Kidney (tissue), 14 donors: Measurements from ENCODE around the gene GRM1. TPM values are rescaled to one million over a fixed set of nuclear protein-coding genes. Genes with fewer than 3 reads are reported as not detected.

Experiments
- DNase-seq, 5 donors: peaks; one replicate each; pipeline ENCODE4 v3.0.0-alpha.2; 2013 to 2020
- FAIRE-seq: peaks from 2 replicates; lab custom pipeline; 2012; peaks lifted over from hg19 to GRCh38; lab: Jason Lieb, UNC
- H3K27ac ChIP-seq, 2 donors: one replicate each; pipeline ENCODE4 v1.7.0; 2013; ENCODE audit warnings: low read depth in 2 of 2, low read length in 2 of 2, inconsistent platforms in 1 of 2
- H3K27me3 ChIP-seq: one replicate; pipeline ENCODE4 v1.7.1; 2013; ENCODE audit warnings: low read length, inconsistent platforms; ENCODE audit not compliant: control insufficient read depth, insufficient read depth
- H3K36me3 ChIP-seq, 3 donors: one replicate each; pipeline versions ENCODE4 v1.7.0 to v1.7.1; 2013; ENCODE audit warnings: low read length in 3 of 3, control low read depth in 1 of 3, inconsistent platforms in 1 of 3; ENCODE audit not compliant: insufficient read depth in 3 of 3, control insufficient read depth in 2 of 3
- H3K4me1 ChIP-seq, 3 donors: one replicate each; pipeline versions ENCODE4 v1.7.0 to v1.7.1; 2013; ENCODE audit warnings: low read length in 3 of 3, inconsistent platforms in 1 of 3, low read depth in 1 of 3; ENCODE audit not compliant: control insufficient read depth in 2 of 3, insufficient read depth in 2 of 3
- H3K4me3 ChIP-seq, 3 donors: one replicate each; pipeline versions ENCODE4 v1.7.0 to v1.8.1; 2013; ENCODE audit warnings: low read length in 3 of 3, control low read depth in 1 of 3, inconsistent platforms in 1 of 3
- H3K9ac ChIP-seq, 3 donors: one replicate each; pipeline versions ENCODE4 v1.7.0 to v1.7.1; 2013; ENCODE audit warnings: low read length in 3 of 3, control low read depth in 1 of 3, inconsistent platforms in 1 of 3
- H3K9me3 ChIP-seq, 3 donors: one replicate each; pipeline versions ENCODE4 v1.7.0 to v1.7.1; 2013; ENCODE audit warnings: low read length in 3 of 3, control low read depth in 1 of 3, inconsistent platforms in 1 of 3; ENCODE audit not compliant: control insufficient read depth in 2 of 3, insufficient read depth in 1 of 3
- intact Hi-C: fragments of 100-400 bp; cut with DNase I; formaldehyde crosslinking; loops from one replicate; pipeline ENCODE4 v1.11.1; 2022
- polyA plus RNA-seq: library from polyadenylated mRNA; stranded (reverse); fragments of 350-450 nt; fragmentation: Illumina TruSeq; extraction: RNeasy Lipid Tissue Mini Kit (QIAGEN cat#74804); gene quantifications from one replicate; pipeline ENCODE4 v1.2.3, GENCODE V29; 2014; ENCODE audit warnings: low read depth, low replicate concordance; ENCODE audit not compliant: insufficient read depth
- total RNA-seq: library from RNA; stranded (reverse); fragmentation: NEBNext Ultra II Directional; extraction: Animal tissue kit (Norgen Biotek cat#: 25700); gene quantifications from one replicate; pipeline ENCODE4 v1.2.1, GENCODE V29; 2021
- TF ChIP-seq, protein P1 (sequence below): IDR thresholded peaks from 3 replicates; pipeline ENCODE4 v1.5.1; 2012; ENCODE audit warnings: mild to moderate bottlenecking, moderate library complexity, borderline replicate concordance; ENCODE audit not compliant: insufficient read depth; ENCODE audit errors: extremely low read depth
- donor health status: control.
- donor health status: control.
- donor health status: control.
- donor health status: control.
- donor health status: control.
- donor health status: DM: yes; HTN: yes; CAD: no.
- donor health status: Normal renal cell carcinoma (clear cell type).

GRM1 gene
- total and polyA plus RNA-seq, 2 donors from 2014 or later, result 0.19 to 0.82 TPM

GRCh38 chr6:146289816-146290588 is 261.1 kb downstream of the GRM1 start:
- intact Hi-C loops, result no loop called here
- FAIRE-seq, result no peak
- H3K9ac ChIP-seq, result no peak overlapping the region

DNA sequence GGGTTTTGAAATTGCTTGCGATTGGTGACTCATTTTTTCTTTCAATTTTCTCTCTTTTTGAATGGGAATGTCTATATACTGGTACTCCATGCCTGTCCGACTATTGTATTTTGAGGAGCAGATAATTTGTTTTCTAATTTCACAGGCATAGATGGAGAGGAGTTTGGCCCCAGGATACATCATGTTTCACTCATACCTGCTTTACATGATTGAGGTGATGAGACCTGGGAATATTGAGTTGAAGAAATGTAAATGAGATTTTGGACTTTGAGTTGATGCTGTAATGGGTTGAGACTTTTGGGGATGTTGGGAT is 261.7 kb downstream of the GRM1 start:
- no peaks in the 10 kb centered on the region for H3K9me3 ChIP-seq
- intact Hi-C loops, result no loop called here
- FAIRE-seq, result no peak

More at GRCh38 chr6:146289816-146290588, 261.1 kb downstream of the GRM1 start:
- no peaks in the 10 kb centered on the region for H3K4me1 ChIP-seq
- H3K9me3 ChIP-seq, result no peaks in the 10 kb centered on the region
- no peaks in the 10 kb centered on the region for H3K36me3 ChIP-seq
- no peak overlapping the region for H3K4me3 ChIP-seq
- H3K27ac ChIP-seq, result no peak overlapping the region
- no peaks in the 10 kb centered on the region for H3K27me3 ChIP-seq
- TF ChIP-seq, protein P1, sequence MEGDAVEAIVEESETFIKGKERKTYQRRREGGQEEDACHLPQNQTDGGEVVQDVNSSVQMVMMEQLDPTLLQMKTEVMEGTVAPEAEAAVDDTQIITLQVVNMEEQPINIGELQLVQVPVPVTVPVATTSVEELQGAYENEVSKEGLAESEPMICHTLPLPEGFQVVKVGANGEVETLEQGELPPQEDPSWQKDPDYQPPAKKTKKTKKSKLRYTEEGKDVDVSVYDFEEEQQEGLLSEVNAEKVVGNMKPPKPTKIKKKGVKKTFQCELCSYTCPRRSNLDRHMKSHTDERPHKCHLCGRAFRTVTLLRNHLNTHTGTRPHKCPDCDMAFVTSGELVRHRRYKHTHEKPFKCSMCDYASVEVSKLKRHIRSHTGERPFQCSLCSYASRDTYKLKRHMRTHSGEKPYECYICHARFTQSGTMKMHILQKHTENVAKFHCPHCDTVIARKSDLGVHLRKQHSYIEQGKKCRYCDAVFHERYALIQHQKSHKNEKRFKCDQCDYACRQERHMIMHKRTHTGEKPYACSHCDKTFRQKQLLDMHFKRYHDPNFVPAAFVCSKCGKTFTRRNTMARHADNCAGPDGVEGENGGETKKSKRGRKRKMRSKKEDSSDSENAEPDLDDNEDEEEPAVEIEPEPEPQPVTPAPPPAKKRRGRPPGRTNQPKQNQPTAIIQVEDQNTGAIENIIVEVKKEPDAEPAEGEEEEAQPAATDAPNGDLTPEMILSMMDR, result no peak
- no peak for DNase-seq

GRCh38 chr6:146292506-146292905 is 263.6 kb downstream of the GRM1 start:
- Histone ChIP-seq H3K4me3 (no peak overlapping the region), H3K36me3 (no peaks in the 10 kb centered on the region), H3K27me3 (no peaks in the 10 kb centered on the region), H3K4me1 (no peaks in the 10 kb centered on the region), H3K27ac (no peak overlapping the region), H3K9me3 (no peaks in the 10 kb centered on the region), H3K9ac (no peak overlapping the region)
- intact Hi-C loops, result no loop called here
- FAIRE-seq (no peak), DNase-seq (no peak)
- TF ChIP-seq, protein P1, result no peak

More for the DNA sequence above, 261.7 kb downstream of the GRM1 start:
- Histone ChIP-seq H3K9ac (no peak overlapping the region), H3K4me1 (no peaks in the 10 kb centered on the region), H3K4me3 (no peak overlapping the region), H3K36me3 (no peaks in the 10 kb centered on the region), H3K27ac (no peak overlapping the region), H3K27me3 (no peaks in the 10 kb centered on the region)
- no peak for DNase-seq
- TF ChIP-seq, protein P1, result no peak

DNA sequence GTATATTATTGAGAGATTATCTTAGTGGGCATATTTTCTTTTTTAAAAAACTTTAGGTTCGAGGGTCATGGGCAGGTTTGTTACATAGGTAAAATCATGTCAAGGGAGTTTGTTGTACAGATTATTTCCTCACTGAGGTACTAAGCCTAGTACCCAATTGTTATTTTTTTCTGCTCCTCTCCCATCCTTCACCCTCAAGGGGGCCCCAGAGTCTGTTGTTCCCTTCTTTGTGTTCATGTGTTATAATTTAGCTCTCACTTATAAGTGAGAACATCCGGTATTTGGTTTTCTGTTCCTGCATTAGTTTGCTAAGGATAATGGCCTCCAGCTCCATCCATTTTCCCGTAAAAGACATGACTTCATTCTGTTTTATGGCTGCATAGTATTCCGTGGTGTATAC is 266.8 kb downstream of the GRM1 start:
- no peak overlapping the region for H3K4me3 ChIP-seq
- H3K27ac ChIP-seq, result no peak overlapping the region
- no peak for DNase-seq
- H3K4me1 ChIP-seq, result no peaks in the 10 kb centered on the region
- H3K9me3 ChIP-seq, result no peaks in the 10 kb centered on the region
- no peaks in the 10 kb centered on the region for H3K36me3 ChIP-seq
- no peaks in the 10 kb centered on the region for H3K27me3 ChIP-seq
- intact Hi-C loops, result no loop called here
- H3K9ac ChIP-seq, result no peak overlapping the region
- FAIRE-seq, result no peak
- TF ChIP-seq, protein P1, result no peak
